ACHN (cell line): ENCODE data around the gene FLNB.

ENCODE experiments used
- DNase-seq: peaks from one replicate; pipeline ENCODE4 v3.0.0-alpha.2; 2015
- in situ Hi-C: cut with HindIII; loops from 2 replicates; pipeline ENCODE4 v1.10.0; 2017; ENCODE audit warnings: low sequenced_read_pairs, low pct_ligation_motif_present, low pct_unique_long_range_greater_than_20kb

The FLNB gene

DNA sequence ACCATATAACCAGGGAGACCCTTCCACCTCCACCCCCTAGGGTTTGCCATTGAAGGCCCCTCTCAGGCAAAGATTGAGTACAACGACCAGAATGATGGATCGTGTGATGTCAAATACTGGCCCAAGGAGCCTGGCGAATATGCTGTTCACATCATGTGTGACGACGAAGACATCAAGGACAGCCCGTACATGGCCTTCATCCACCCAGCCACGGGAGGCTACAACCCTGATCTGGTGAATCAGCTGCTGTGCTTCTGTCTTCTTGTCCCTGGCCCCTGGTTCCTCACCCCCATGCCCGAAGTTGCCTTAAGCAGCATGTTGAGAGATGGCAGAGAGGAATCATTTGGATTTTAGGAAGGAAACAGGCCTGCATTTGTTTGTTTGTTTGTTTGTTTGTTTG, 98.4 kb downstream of the FLNB start:
- in situ Hi-C loops = no loop called here
- no peak for DNase-seq

DNA sequence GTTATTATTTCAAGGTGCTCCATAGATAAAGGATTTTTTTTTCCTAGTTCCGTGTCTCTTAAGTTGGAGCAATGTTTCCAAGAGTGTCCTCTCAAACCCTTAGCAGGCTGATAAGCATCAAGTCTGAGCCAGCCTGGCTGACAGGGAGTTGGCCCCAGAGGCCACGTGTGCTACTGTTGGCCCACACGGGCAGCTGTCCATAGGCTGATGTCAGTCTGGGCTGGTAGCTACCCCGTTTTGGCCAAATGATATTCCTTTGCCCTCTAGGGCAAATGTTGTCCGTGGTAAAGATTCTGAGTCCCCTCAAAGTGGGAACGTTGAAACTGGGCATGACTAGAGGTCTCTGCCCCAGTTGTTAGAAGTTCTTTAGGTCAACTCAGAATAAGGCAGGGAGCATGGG, 99.4 kb downstream of the FLNB start:
- in situ Hi-C loops = no loop called here

DNA sequence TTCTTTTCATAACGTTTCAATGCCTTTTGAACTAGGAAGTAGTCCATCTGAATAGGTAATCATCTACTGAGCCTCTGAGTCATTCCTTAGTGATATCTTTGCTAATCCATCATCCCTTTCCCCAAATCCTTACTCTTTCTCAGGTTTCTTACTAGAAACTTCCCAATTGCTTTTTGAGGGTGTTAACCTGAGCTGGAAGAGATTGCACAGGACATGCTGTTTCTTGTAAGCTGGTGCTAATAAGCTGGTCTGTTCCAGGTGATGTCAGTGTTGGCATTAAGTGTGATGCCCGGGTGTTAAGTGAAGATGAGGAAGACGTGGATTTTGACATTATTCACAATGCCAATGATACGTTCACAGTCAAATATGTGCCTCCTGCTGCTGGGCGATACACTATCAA, 101.5 kb downstream of the FLNB start:
- no peak for DNase-seq
- in situ Hi-C loops = no loop called here

More for the DNA sequence above, 99.4 kb downstream of the FLNB start:
- no peak for DNase-seq

DNA sequence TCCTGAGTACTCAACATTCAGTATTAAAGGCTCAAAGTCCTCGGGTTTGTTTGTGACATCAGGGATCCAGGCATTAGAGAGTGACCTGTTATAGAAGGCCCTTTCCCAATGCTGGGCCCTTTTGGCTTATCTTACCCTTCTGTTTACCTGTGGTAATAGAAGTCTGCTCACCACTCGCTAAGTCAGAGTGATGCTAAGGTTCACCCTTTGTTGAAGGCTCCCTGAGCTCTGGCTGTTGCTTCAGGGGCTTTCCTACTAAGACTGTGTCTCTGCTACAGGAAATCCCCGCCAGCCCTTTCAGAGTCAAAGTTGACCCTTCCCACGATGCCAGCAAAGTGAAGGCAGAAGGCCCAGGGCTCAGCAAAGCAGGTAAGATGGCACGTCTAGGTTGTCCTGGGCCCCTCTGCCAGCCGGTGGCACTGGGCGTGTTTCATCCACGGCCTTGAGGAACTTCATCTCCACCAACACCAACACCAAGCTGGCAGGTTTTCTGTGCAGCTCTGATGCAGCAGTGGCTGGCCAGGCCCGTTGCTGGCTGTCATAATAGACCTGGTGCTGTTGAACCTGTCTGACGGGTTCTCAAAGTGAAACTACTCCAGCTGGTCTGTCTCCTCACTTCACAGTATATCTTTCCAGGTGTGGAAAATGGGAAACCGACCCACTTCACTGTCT, 103.4 kb downstream of the FLNB start:
- in situ Hi-C loops = no loop called here
- no peak for DNase-seq

DNA sequence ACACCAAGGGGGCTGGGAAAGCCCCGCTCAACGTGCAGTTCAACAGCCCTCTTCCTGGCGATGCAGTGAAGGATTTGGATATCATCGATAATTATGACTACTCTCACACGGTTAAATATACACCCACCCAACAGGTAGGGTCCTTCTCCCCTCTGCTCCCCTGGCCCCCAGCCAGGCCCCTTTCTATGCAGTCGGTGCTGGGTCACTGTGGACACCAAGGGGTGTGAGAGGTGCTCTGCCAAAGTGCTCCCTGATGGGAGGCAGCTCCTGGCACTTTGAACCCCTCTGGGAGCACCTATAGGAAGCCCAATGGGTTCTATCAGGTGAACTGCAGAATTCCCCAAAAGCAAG, 103.9 kb downstream of the FLNB start:
- in situ Hi-C loops = no loop called here
- DNase-seq = no peak

DNA sequence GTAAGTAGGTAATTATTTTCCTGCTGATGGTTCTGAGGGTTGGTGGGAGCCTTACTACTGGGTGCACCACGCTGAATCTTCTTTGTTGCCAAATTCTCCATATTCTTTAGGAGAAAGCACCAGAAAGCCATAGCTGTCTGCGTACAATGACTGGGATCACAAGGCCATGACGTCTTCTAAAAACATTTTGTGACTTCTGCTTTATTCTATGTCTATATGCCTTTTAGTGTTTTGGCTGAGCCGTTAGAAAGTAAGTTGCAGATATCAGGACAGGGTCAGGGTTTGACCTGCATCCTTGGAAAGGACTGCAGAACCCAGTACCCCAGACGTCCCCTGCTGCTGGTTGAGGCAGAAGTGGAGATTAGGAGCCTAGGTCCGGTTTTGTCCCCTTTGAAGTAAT, 107.0 kb downstream of the FLNB start:
- in situ Hi-C loops = no loop called here
- no peak for DNase-seq

DNA sequence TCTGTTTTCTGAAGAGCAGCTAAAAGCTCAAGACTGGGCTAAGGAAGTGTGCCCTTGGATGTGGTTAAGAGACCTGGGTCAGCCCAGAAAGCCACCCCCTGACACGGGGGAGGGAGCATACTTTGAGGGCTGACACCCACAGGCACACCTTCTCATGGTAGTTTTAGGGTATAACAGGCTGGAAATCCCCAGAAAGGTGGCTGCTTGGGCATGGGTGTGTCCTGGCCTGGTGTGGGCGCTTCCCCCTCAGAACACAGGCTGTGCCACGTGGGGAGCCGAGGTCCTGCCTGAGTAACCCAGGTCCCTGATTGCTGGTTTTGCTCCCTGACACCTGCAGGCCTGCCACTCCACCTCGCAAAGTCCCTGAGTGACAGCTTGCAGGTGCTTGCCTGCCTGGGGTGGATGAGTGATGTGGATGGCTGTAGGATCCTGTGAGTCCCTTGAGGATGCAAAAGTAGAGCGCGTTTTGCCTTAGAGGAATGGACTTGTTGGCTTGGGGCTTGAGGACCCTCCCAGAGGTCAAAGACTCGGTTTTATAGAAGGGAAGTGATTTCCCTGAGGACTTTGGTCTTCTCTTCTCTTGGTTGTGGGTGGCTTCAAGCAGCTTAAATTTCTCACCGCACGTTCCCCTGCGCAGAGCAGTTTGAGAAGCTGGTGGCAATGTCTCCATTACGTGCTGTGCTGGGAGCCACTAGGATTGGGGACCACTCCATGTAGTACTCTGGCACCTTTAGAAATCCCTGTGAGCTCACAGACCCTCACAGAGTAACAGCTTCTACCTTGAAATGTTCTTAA, 108.1 kb downstream of the FLNB start:
- no peak for DNase-seq

DNA sequence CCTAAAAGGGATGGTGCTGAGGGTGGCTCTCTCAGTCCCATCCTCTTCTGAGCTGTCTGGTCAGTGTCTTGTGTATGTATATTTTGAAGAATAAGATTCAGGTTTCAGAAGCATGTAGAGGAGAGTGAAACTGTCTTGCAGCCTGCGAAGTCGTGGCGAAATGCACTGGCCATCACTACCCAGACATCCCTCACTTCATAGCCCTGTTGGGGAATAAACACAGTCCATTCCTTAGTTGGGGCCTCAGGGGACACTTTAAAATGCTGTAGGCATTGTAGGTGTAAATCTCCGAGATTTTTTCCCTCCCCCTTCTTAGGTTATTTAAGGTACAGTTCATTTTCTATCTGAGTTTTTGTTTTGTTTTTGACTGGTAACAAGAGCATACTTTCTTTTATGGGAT, 108.8 kb downstream of the FLNB start:
- no peak for DNase-seq
- in situ Hi-C loops = no loop called here

More for the DNA sequence above, 108.1 kb downstream of the FLNB start:
- in situ Hi-C loops = no loop called here

DNA sequence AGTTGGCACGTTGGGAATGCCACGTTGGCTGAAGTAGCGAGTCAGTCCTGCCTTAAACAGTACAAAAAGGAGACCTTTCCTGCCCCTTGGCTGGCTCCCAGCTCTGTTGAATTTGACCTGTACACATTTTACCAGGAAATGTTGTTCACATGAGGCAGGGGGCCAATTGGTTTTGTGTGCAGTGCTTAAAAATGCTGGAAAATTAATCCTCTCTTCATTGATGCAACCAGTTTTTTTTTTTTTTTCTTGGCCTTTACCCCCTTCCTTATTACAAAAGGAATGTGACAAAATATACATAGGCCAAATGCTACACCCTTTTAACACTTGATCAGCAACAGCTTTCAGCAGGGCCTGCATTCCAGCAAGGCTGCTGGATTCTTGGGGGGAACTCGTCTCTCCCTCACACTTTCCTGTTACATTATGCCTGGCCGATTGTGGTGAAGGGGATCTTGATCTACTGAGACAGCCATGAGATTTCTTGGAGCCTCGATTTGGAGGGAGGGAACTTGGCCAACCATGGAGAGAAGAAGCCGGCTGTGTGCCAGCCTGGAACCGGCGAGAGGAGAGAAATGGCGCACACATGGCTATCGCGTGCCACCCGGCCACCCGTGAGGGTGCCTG, 109.4 kb downstream of the FLNB start:
- in situ Hi-C loops = no loop called here
- no peak for DNase-seq

DNA sequence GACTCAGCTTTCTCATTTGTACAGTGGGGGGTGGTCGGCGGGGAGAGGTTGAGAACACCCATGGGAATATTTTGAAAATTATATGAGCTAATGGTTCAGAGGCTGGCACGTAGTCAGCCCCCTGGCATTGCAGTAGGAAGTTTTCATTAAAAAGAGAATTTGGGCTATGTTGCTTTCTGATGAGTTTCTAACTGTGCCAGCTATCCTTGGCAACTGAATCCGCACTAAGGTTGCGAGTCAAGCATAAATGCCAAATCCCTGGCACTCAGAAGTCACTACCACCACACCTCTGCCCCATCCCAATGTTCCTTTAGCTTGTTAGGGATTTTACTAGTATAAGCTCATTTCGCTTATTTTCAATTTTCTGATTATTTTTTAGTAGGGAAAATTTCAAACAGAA, 111.0 kb downstream of the FLNB start:
- in situ Hi-C loops = no loop called here
- DNase-seq = no peak

DNA sequence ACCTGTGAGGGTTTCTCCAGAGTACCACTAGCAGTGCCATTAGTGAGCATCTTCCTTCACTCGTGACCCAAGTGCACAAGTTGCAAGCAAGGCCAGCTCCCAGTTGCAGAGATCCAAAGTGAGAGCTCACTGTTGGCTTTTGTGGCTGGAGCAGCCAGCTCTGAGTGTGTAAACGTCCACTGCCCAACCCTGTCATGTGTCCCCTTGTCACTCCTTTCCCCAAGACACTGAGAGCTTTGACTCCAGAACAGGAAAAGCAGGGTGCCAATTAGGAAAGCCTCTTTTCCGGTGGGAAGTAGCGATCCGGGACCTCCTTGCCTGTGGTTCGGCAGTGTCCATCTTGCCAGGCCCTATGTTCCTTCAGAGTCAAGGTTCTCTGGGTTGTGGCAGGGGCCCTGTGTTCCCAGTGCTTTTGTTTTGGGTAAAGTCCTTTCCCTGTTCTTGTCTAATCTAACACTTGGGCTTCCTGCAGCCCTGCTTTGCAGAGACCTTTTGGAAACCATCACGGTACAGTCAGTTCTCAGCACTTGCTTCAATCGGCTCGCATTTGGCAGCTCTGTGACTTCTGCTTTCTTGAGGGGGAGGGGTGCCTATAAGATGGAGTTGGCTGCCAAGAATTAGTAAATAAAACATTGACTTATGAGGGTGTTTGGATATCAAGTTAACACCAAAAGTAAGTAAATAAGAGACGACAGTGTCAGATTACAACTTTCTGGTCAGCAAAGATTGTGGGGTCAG, 112.0 kb downstream of the FLNB start:
- in situ Hi-C loops = no loop called here
- no peak for DNase-seq

DNA sequence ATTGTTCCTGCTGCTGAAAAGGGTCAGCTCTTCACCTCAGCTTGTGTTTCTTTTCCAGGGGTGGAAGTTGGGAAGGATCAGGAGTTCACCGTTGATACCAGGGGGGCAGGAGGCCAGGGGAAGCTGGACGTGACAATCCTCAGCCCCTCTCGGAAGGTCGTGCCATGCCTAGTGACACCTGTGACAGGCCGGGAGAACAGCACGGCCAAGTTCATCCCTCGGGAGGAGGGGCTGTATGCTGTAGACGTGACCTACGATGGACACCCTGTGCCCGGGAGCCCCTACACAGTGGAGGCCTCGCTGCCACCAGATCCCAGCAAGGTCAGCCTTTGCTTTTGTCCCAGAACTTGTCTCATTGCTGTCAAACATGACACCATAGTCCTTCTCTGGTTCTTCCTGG, 113.0 kb downstream of the FLNB start:
- in situ Hi-C loops = no loop called here
- DNase-seq = no peak

DNA sequence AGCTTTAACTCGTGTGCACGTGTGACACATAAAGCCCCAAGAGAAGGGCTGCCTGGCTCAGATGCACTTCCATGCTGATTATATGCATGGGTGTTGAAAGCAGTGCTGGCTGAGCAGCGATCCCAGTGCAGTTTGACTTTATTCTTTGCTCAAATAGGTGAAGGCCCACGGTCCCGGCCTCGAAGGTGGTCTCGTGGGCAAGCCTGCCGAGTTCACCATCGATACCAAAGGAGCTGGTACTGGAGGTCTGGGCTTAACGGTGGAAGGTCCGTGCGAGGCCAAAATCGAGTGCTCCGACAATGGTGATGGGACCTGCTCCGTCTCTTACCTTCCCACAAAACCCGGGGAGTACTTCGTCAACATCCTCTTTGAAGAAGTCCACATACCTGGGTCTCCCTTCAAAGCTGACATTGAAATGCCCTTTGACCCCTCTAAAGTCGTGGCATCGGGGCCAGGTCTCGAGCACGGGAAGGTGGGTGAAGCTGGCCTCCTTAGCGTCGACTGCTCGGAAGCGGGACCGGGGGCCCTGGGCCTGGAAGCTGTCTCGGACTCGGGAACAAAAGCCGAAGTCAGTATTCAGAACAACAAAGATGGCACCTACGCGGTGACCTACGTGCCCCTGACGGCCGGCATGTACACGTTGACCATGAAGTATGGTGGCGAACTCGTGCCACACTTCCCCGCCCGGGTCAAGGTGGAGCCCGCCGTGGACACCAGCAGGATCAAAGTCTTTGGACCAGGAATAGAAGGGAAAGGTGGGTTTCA, 114.9 kb downstream of the FLNB start:
- in situ Hi-C loops = no loop called here
- no peak for DNase-seq

DNA sequence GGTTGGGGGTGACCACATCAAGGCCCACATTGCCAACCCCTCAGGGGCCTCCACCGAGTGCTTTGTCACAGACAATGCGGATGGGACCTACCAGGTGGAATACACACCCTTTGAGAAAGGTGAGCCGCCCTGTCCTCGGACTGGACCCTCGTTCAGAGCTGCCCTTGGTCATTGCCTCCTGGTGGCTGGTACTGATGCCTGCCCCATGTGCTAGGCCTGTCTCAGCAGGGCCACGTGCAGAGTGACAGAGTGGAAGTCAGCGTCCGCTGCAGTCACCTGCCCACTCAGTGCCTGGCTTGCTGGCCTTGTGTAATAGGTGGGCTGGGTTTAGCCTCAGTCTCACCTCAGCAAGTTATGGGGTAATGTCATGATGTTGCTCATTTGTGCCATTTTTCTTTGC, 116.2 kb downstream of the FLNB start:
- DNase-seq = no peak
- in situ Hi-C loops = no loop called here

DNA sequence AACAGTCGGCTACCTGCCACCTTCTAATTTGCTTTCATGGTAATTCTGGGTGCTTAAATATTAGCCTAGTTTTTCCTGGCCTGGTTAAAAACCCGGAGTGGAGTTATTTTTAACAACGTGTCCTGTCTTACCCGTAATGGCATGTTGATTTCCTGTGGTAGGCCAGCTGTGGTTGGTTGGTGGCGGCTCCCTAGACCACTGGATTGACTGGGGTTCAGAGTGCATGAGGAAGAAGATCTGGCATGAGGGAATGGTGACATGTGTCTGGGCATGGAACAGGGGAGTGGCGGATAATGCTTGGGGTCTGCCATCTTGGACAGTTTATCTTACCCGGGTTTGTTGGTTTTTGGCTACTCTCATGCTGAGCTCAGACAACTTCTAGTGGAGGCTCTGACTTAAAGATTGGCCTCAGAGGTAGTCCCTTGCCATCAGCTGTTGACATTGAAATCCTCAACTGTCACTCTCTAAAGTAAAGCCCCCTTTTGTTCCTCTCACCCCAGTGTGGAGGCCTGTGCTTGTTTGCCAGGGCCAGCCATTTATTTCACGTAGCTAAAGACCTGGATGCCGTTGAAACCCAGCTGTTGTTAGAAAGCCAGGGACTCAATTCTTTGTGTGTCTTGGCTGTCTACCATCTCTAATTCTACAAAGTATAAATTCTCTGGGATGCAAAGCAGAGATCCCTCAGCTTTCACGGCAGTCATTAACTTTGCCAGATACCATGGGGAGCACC, 121.0 kb downstream of the FLNB start:
- in situ Hi-C loops = no loop called here
- no peak for DNase-seq

DNA sequence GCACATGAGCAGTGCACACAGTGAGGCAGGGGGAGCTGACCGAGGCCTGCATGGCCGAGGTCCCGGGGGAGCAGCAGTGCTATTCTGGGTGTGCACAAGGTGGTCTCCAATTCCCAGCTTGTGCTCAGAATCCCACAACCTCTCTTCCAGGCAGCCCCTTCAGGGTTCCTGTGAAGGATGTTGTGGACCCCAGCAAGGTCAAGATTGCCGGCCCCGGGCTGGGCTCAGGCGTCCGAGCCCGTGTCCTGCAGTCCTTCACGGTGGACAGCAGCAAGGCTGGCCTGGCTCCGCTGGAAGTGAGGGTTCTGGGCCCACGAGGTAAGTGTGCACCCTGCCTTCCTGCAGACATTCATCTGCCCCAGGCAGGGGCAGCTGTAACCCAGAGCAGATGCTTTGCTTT, 122.4 kb downstream of the FLNB start:
- in situ Hi-C loops = no loop called here
- DNase-seq = no peak

DNA sequence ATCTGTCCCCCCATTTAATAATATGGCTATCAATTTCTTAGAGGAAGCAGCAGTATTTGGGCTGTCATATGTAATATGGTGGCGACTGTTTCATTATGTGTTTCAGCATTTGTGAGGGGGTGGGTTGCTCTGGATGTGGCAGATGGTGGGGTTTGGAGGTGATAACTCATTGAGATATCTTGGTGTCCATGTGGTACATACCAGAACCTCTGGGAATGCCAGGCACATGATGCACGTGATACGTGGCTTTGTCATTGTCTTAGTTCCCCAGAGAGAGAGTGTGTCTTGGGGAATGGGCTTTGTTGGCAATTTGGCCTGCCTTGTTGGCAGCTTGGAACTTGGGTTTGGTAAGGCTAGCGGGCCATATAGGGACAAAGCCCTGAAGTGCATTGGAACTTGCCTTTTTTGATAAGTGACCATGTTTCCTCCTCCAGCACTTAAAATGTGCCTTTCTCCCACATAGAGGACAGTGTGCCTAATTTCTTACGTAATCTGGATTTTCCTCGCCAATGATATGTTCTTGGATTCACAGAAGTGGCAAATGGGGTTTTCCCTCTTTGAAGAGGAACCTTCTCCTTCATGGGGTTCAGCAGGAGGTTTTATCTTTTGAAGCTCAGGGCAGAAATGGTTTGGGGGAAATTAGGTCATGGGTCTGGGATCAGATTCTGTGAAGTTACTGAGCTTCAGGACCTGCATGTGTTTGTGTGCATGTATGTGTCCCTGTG, 123.0 kb downstream of the FLNB start:
- in situ Hi-C loops = no loop called here
- DNase-seq = no peak
